IPS-15b (cell line): ENCODE results near the gene SPPL2A.

ENCODE experiments used
- H3K27me3 ChIP-seq: one replicate; pipeline ENCODE4 v1.6.1; 2013; ENCODE audit warnings: low read length; ENCODE audit not compliant: control insufficient read depth, insufficient read depth
- H3K36me3 ChIP-seq: one replicate; pipeline ENCODE4 v1.6.1; 2013; ENCODE audit warnings: low read length; ENCODE audit not compliant: control insufficient read depth, insufficient read depth
- H3K4me1 ChIP-seq: one replicate; pipeline ENCODE4 v1.6.1; 2013; ENCODE audit warnings: mild to moderate bottlenecking, low read length; ENCODE audit not compliant: control insufficient read depth, insufficient read depth
- H3K4me3 ChIP-seq: one replicate; pipeline ENCODE4 v1.5.1; 2013; ENCODE audit warnings: low read depth, low read length
- H3K9ac ChIP-seq: one replicate; pipeline ENCODE4 v1.6.1; 2013; ENCODE audit warnings: low read depth, mild to moderate bottlenecking, low read length
- H3K9me3 ChIP-seq: one replicate; pipeline ENCODE4 v1.6.1; 2013; ENCODE audit warnings: mild to moderate bottlenecking, low read length; ENCODE audit not compliant: control insufficient read depth, insufficient read depth

The SPPL2A gene

GRCh38 chr15:50797926-50798325, 32.4 kb upstream of the SPPL2A start:
- no peak overlapping the region for H3K4me3 ChIP-seq
- no peaks in the 10 kb centered on the region for H3K36me3 ChIP-seq
- no peaks in the 10 kb centered on the region for H3K4me1 ChIP-seq
- no peaks in the 10 kb centered on the region for H3K9me3 ChIP-seq
- no peak overlapping the region for H3K9ac ChIP-seq
- H3K27me3 ChIP-seq = no peaks in the 10 kb centered on the region

- Histone ChIP-seq H3K4me3 (no peak overlapping the region), H3K4me1 (peaks cover 7% of the 10 kb centered on the region), H3K36me3 (no peaks in the 10 kb centered on the region), H3K27me3 (no peaks in the 10 kb centered on the region), H3K9ac (no peak overlapping the region), H3K9me3 (no peaks in the 10 kb centered on the region)
Measured at GRCh38 chr15:50791486-50791885, 26.0 kb upstream of the SPPL2A start.

DNA sequence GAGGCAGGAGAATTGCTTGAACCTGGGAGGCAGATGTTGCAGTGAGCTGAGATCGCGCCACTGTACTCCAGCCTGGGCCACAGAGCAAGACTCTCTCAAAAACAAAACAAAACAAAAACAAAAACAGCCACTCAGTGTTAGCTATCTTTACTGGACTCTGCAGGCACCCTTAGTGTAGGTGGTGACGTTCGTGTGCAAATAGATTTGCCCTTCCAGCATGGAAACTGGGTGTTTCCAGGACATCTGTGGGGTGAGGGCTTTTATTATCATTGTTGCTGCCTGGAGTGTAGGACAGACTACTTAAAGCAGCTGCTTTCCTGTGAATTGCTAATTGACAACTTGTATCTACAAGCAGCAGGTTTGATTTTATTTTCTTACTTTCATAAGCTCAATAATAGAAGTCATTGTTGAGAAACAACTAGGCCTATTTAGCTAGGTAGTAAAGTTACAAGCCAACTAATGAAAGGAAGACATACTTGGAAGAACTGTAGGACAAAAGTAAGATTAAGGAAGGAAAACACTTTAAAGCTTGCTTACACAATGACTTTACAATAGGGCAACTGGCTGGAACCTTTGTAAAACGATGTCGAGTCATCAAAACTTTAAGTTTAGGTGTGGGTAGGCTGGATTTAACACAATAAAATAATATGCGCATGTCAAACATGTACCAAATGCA, 25.4 kb upstream of the SPPL2A start:
- Histone ChIP-seq H3K4me1 (peaks cover 7% of the 10 kb centered on the region), H3K9me3 (no peaks in the 10 kb centered on the region), H3K36me3 (no peaks in the 10 kb centered on the region), H3K27me3 (no peaks in the 10 kb centered on the region), H3K9ac (no peak overlapping the region), H3K4me3 (no peak overlapping the region)

- no peak overlapping the region for H3K9ac ChIP-seq
- H3K9me3 ChIP-seq = no peaks in the 10 kb centered on the region
- no peak overlapping the region for H3K4me3 ChIP-seq
- no peaks in the 10 kb centered on the region for H3K27me3 ChIP-seq
- peaks cover 7% of the 10 kb centered on the region for H3K4me1 ChIP-seq
- H3K36me3 ChIP-seq = no peaks in the 10 kb centered on the region
Measured at GRCh38 chr15:50786871-50787270, 21.4 kb upstream of the SPPL2A start.

DNA sequence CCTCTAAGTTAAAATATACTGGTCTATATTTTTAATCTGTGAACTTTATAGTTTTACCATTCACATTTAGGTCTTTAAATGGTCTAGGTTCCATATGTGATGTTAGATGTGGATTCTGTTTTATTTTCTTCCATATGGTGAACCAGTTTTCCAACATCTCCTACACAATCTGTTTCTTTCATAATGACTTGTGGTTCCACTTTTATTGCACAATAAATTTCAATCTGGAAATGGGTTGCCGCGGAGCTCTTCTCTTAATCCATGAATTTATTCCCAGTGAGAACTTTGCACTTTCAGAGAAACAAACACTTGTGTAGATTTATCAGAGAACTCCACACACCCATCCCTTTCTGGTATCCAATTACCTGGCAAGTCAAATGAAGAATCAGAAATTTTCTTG, 20.9 kb upstream of the SPPL2A start:
- no peak overlapping the region for H3K4me3 ChIP-seq
- H3K36me3 ChIP-seq = no peaks in the 10 kb centered on the region
- no peaks in the 10 kb centered on the region for H3K27me3 ChIP-seq
- H3K4me1 ChIP-seq = peaks cover 7% of the 10 kb centered on the region
- H3K9ac ChIP-seq = no peak overlapping the region
- H3K9me3 ChIP-seq = no peaks in the 10 kb centered on the region

DNA sequence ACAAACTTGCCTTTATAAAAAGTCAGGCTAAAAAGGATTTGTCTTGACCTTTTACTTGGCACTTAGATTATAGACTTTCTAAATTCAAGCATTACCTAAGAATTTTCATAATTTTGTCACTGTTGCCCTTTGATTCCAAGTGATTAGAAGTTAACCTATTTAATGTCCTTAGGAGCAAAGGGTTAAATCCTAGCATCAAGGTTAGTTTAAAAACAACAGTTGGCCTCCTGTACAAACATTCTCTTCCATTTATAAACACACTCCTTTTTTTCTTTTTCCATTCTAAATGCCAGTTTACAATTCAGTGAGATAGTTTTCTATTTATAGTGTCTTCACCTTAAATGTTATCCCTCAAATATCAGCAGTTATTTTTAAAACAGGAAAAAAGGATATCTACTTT, 18.4 kb upstream of the SPPL2A start:
- H3K9ac ChIP-seq = no peak overlapping the region
- no peaks in the 10 kb centered on the region for H3K4me1 ChIP-seq
- H3K27me3 ChIP-seq = no peaks in the 10 kb centered on the region
- no peak overlapping the region for H3K4me3 ChIP-seq
- no peaks in the 10 kb centered on the region for H3K9me3 ChIP-seq
- H3K36me3 ChIP-seq = no peaks in the 10 kb centered on the region

- Histone ChIP-seq H3K36me3 (no peaks in the 10 kb centered on the region), H3K4me1 (no peaks in the 10 kb centered on the region), H3K9ac (no peak overlapping the region), H3K4me3 (no peak overlapping the region), H3K27me3 (no peaks in the 10 kb centered on the region), H3K9me3 (no peaks in the 10 kb centered on the region)
Measured at GRCh38 chr15:50783411-50783810, 17.9 kb upstream of the SPPL2A start.

DNA sequence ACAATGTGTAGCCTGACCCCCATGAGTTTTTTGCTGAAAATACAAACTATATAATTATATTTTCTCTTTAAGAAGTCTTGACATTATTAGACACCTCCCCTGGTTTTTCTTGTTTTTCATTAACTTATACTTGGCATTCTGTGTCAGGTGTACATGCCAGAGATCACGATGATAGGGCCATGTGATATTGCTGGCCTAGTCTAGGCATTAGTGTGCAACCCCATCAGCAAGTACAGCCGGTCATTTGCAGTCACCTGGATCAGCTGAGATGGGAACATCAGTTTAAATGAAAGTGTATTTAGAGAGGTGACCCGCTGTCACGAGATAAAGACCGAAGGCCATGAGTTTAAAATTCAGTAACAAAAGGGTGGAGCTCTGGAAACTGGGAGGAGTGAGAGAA, 12.6 kb upstream of the SPPL2A start:
- Histone ChIP-seq H3K27me3 (no peaks in the 10 kb centered on the region), H3K36me3 (no peaks in the 10 kb centered on the region), H3K4me1 (no peaks in the 10 kb centered on the region), H3K9ac (no peak overlapping the region), H3K9me3 (no peaks in the 10 kb centered on the region), H3K4me3 (no peak overlapping the region)

GRCh38 chr15:50777042-50777441, 11.5 kb upstream of the SPPL2A start:
- no peaks in the 10 kb centered on the region for H3K9me3 ChIP-seq
- H3K36me3 ChIP-seq = no peaks in the 10 kb centered on the region
- H3K27me3 ChIP-seq = no peaks in the 10 kb centered on the region
- H3K9ac ChIP-seq = no peak overlapping the region
- H3K4me1 ChIP-seq = no peaks in the 10 kb centered on the region
- H3K4me3 ChIP-seq = no peak overlapping the region

DNA sequence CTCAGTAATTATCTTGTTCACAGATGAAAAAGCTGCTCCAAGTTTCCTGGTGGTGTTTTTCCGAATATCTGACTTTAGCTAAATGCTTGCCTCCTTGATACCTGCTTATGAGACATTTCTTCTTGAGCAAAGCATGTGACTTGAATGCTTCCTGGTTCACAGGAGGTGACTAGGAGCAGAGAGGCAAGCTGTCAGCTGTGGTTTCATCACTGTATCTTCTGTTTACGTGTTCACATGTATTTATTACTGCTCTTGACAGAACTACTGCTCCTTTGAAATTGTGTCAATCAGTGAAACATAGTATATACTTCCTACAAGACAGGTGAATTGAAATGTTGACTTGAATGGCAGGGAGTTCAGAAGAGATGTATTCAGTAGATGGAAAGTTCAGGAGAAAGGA, 8.9 kb upstream of the SPPL2A start:
- Histone ChIP-seq H3K36me3 (no peaks in the 10 kb centered on the region), H3K4me3 (no peak overlapping the region), H3K4me1 (no peaks in the 10 kb centered on the region), H3K9ac (no peak overlapping the region), H3K9me3 (no peaks in the 10 kb centered on the region), H3K27me3 (no peaks in the 10 kb centered on the region)

- Histone ChIP-seq H3K4me1 (no peaks in the 10 kb centered on the region), H3K9ac (no peak overlapping the region), H3K27me3 (no peaks in the 10 kb centered on the region), H3K9me3 (no peaks in the 10 kb centered on the region), H3K4me3 (no peak overlapping the region), H3K36me3 (no peaks in the 10 kb centered on the region)
Measured at GRCh38 chr15:50773389-50773788, 7.9 kb upstream of the SPPL2A start.

- Histone ChIP-seq H3K9ac (no peak overlapping the region), H3K4me3 (no peak overlapping the region), H3K4me1 (peaks cover 4% of the 10 kb centered on the region), H3K9me3 (no peaks in the 10 kb centered on the region), H3K27me3 (no peaks in the 10 kb centered on the region), H3K36me3 (no peaks in the 10 kb centered on the region)
Measured at GRCh38 chr15:50767332-50767861, 1.9 kb upstream of the SPPL2A start.
